Measurements from ENCODE around the gene PLCB1.

DNA sequence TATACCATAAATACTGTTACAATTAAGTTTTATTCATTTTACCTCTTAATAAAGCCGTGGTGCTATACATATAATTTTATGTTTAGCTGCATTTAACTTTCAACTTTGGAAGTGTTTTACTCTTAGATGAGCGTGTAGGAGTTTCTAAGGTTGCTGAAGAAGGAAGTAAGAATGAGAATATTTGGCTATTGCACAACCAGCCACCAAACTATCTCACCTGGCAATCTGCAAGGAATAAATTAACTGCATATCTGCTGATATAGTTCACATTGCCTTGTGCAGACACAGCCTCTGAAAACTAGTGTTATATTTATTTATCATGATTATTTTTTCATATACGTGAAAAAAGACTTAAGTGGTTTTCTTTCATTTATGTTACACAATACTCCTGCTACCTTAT is 230.4 kb downstream of the PLCB1 start:
- TF ChIP-seq, protein P1, sequence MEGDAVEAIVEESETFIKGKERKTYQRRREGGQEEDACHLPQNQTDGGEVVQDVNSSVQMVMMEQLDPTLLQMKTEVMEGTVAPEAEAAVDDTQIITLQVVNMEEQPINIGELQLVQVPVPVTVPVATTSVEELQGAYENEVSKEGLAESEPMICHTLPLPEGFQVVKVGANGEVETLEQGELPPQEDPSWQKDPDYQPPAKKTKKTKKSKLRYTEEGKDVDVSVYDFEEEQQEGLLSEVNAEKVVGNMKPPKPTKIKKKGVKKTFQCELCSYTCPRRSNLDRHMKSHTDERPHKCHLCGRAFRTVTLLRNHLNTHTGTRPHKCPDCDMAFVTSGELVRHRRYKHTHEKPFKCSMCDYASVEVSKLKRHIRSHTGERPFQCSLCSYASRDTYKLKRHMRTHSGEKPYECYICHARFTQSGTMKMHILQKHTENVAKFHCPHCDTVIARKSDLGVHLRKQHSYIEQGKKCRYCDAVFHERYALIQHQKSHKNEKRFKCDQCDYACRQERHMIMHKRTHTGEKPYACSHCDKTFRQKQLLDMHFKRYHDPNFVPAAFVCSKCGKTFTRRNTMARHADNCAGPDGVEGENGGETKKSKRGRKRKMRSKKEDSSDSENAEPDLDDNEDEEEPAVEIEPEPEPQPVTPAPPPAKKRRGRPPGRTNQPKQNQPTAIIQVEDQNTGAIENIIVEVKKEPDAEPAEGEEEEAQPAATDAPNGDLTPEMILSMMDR (IDR thresholded peaks at IDR 0.05; ENCODE audit: low read depth, low read length), result no peak
- no peak for TF ChIP-seq POLR2A (IDR thresholded peaks at IDR 0.05; ENCODE audit: extremely low read depth, insufficient read length)
- TF ChIP-seq, protein P2, sequence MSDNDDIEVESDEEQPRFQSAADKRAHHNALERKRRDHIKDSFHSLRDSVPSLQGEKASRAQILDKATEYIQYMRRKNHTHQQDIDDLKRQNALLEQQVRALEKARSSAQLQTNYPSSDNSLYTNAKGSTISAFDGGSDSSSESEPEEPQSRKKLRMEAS (IDR thresholded peaks at IDR 0.05; ENCODE audit: low read depth, low read length), result no peak
- no peak for TF ChIP-seq MYC (IDR thresholded peaks at IDR 0.05; ENCODE audit: low read depth, low read length)
